CD4-positive, alpha-beta T cell (primary cell): ENCODE data around the gene DCDC1. TPM values are rescaled to one million over a fixed set of nuclear protein-coding genes. Genes with fewer than 3 reads are reported as not detected.

Source experiments
- ATAC-seq: fragments of 200-7000 bp; cut with Tn5 transposase; one replicate; pipeline ENCODE4 v1.10.0; 2022; ENCODE audit warnings: mild to moderate bottlenecking; ENCODE audit not compliant: poor library complexity
- CTCF ChIA-PET: fragments of 350-600 bp; sonication (Branson Sonifier 250); formaldehyde crosslinking; loops from one replicate; lab custom pipeline; 2021; ENCODE audit warnings: antibody characterized with exemption, inconsistent platforms; lab: Charles Lee
- POLR2A ChIA-PET: fragments of 350-600 bp; sonication (Branson Sonifier 250); formaldehyde crosslinking; loops from one replicate; lab custom pipeline; 2021; ENCODE audit warnings: antibody characterized with exemption, inconsistent platforms; lab: Charles Lee
- DNase-seq, 14 experiments: peaks; one replicate each; pipeline ENCODE4 v3.0.0-alpha.2; 2013 to 2020; ENCODE audit warnings: mixed read lengths in 2 of 14
- H3K27ac ChIP-seq, 2 donors: one replicate each; pipeline versions ENCODE4 v1.5.1 to v1.7.0; 2013; ENCODE audit warnings: low read length in 2 of 2, low read depth in 1 of 2, mild to moderate bottlenecking in 1 of 2
- H3K27me3 ChIP-seq, 2 experiments: 1 replicate in 1 of 2; 2 replicates in 1 of 2; pipeline versions ENCODE4 v1.6.1 to v1.7.0; 2013; ENCODE audit warnings: low read length in 2 of 2, control low read depth in 1 of 2, mild to moderate bottlenecking in 1 of 2, moderate library complexity in 1 of 2; ENCODE audit not compliant: insufficient read depth in 2 of 2, control insufficient read depth in 1 of 2
- H3K36me3 ChIP-seq: one replicate; pipeline ENCODE4 v1.6.1; 2013; ENCODE audit warnings: low read length, control low read depth; ENCODE audit not compliant: insufficient read depth
- H3K4me1 ChIP-seq: one replicate; pipeline ENCODE4 v1.6.1; 2013; ENCODE audit warnings: low read length, control low read depth; ENCODE audit not compliant: insufficient read depth
- H3K4me3 ChIP-seq: one replicate; pipeline ENCODE4 v1.5.1; 2013; ENCODE audit warnings: mild to moderate bottlenecking, low read length, moderate library complexity
- H3K9me3 ChIP-seq, 2 experiments: 1 replicate in 1 of 2; 2 replicates in 1 of 2; pipeline versions ENCODE4 v1.6.1 to v1.7.0; 2013; ENCODE audit warnings: low read length in 2 of 2, mild to moderate bottlenecking in 2 of 2, control low read depth in 1 of 2, moderate library complexity in 1 of 2; ENCODE audit not compliant: control insufficient read depth in 1 of 2, insufficient read depth in 1 of 2
- H3K27ac Mint-ChIP-seq: one replicate; pipeline ENCODE4 v1.8.0; 2020; ENCODE audit warnings: mixed read lengths
- H3K27me3 Mint-ChIP-seq: one replicate; pipeline ENCODE4 v1.8.0; 2021; ENCODE audit warnings: mixed read lengths
- H3K36me3 Mint-ChIP-seq: one replicate; pipeline ENCODE4 v1.8.0; 2021; ENCODE audit warnings: low read depth, mixed read lengths
- H3K4me1 Mint-ChIP-seq: one replicate; pipeline ENCODE4 v1.8.0; 2021; ENCODE audit warnings: low read depth, mixed read lengths
- H3K4me3 Mint-ChIP-seq: one replicate; pipeline ENCODE4 v1.8.0; 2020; ENCODE audit warnings: mild to moderate bottlenecking, mixed read lengths
- H3K9me3 Mint-ChIP-seq: one replicate; pipeline ENCODE4 v1.8.0; 2020; ENCODE audit warnings: mixed read lengths
- intact Hi-C, 2 experiments: fragments of 100-400 bp; cut with DNase I in 1 of 2; cut with micrococcal nuclease in 1 of 2; formaldehyde crosslinking; loops; one replicate each; pipeline versions ENCODE4 v1.15.1 to v1.9.0; 2023 to 2025; cut with DNase I, micrococcal nuclease
- total RNA-seq, 174 experiments: library from RNA in 2 of 174; stranded (reverse) in 2 of 174; gene quantifications; one replicate each; pipeline ENCODE4 v1.2.3 and lab custom pipeline; 2021 to 2026
- TF ChIP-seq, protein P1 (sequence below): fragments of 200-600 bp; IDR thresholded peaks from one replicate; pipeline ENCODE4 v1.8.0; 2022; ENCODE audit warnings: antibody characterized with exemption, mild to moderate bottlenecking

The DCDC1 gene
- total RNA-seq, 2 experiments from 2014 or later: 0.11 TPM; not detected in 1

DNA sequence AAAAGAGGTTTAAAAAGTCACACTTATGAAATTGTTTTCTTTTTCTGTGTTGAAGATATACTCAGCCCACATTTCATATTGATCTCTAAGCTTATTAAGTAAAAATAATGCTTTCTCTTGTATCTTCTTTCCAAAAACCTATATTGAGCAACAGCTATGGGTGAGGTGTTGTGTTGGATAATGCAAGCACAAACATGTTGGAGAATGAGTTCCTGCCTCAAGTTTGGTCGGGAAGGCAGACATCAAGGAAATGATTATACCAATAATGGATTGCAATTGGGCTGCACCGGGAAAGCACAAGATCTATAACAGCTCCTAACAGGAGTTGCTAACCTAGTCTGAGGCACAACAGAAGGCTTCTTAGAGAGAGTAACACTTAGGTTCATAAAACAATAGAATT is 474.5 kb downstream of the DCDC1 start:
- Histone ChIP-seq H3K9me3 (peaks cover 0 to 3% of the 10 kb centered on the region in 2 experiments), H3K4me1 (no peaks in the 10 kb centered on the region), H3K27ac (no peak overlapping the region), H3K36me3 (no peaks in the 10 kb centered on the region), H3K4me3 (no peak overlapping the region), H3K27me3 (no peaks in the 10 kb centered on the region)
- no peak overlapping the region for H3K4me3 Mint-ChIP-seq
- H3K27ac Mint-ChIP-seq: no peak overlapping the region
- no peaks in the 10 kb centered on the region for H3K4me1 Mint-ChIP-seq
- POLR2A ChIA-PET: no interaction called here
- intact Hi-C loops: no loop called here
- no peak for DNase-seq
- ATAC-seq: no peak
- no peaks in the 10 kb centered on the region for H3K27me3 Mint-ChIP-seq
- TF ChIP-seq, protein P1, sequence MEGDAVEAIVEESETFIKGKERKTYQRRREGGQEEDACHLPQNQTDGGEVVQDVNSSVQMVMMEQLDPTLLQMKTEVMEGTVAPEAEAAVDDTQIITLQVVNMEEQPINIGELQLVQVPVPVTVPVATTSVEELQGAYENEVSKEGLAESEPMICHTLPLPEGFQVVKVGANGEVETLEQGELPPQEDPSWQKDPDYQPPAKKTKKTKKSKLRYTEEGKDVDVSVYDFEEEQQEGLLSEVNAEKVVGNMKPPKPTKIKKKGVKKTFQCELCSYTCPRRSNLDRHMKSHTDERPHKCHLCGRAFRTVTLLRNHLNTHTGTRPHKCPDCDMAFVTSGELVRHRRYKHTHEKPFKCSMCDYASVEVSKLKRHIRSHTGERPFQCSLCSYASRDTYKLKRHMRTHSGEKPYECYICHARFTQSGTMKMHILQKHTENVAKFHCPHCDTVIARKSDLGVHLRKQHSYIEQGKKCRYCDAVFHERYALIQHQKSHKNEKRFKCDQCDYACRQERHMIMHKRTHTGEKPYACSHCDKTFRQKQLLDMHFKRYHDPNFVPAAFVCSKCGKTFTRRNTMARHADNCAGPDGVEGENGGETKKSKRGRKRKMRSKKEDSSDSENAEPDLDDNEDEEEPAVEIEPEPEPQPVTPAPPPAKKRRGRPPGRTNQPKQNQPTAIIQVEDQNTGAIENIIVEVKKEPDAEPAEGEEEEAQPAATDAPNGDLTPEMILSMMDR: no peak
- peaks cover 2% of the 10 kb centered on the region for H3K9me3 Mint-ChIP-seq
- H3K36me3 Mint-ChIP-seq: no peaks in the 10 kb centered on the region
- CTCF ChIA-PET: no interaction called here

DNA sequence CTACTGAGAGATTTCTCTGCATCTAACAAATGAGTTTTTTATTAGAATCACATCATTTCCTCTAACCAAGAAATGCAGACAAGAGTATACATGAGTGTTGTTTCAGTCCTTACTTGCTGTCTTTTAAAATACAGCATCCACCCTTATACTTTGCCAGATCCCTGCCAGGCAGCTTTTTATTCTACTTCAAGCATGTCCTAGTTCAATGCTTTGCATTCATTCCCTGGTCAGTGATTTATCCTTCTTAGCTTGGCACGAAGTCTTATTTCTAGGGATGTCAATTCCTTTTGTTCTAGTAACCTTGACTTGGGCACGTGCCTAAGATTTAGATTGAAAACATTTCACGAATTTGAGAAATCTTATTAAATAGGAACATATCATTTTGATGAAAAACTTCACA is 476.2 kb downstream of the DCDC1 start:
- Histone ChIP-seq H3K36me3 (no peaks in the 10 kb centered on the region), H3K27ac (no peak overlapping the region), H3K4me1 (no peaks in the 10 kb centered on the region), H3K27me3 (no peaks in the 10 kb centered on the region), H3K4me3 (no peak overlapping the region), H3K9me3 (peaks cover 0 to 3% of the 10 kb centered on the region in 2 experiments)
- H3K36me3 Mint-ChIP-seq: no peaks in the 10 kb centered on the region
- no peak overlapping the region for H3K4me3 Mint-ChIP-seq
- TF ChIP-seq, protein P1: no peak
- CTCF ChIA-PET: no interaction called here
- POLR2A ChIA-PET: no interaction called here
- H3K27me3 Mint-ChIP-seq: no peaks in the 10 kb centered on the region
- H3K9me3 Mint-ChIP-seq: peaks cover 2% of the 10 kb centered on the region
- no peak for ATAC-seq
- no peak for DNase-seq
- H3K27ac Mint-ChIP-seq: no peak overlapping the region
- intact Hi-C loops: no loop called here
- no peaks in the 10 kb centered on the region for H3K4me1 Mint-ChIP-seq

DNA sequence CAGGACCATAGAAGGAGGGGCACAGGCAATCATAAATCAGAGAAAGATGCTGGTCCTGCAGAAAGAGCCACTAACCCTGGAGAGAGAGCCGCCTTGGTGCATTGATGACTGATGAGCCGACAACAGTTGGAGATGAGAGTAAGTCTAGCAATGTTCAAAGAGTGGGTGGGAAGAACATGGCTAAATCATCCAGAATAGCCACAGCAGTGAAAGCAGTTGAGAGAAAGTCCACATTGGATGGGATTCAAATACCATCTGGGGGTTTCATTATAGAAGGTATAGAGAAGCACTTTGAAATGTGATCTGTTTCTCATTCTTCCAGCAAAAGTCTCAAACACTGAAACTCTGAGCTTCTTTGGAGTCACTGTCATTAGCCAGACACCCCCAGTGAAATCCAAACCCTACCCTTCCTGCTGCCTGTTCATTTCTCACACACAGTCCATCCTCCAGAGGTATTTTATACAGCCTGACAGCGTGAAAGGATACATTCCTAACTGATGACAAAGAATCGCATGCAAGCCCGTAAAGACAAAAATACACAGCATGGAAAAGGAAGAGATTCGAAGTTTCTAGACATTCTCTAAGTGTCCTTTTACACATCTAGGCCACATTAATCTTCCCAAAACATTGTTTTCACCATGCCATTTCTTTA is 480.3 kb downstream of the DCDC1 start:
- no peak overlapping the region for H3K27ac Mint-ChIP-seq
- H3K4me3 Mint-ChIP-seq: no peak overlapping the region
- Histone ChIP-seq H3K27me3 (no peaks in the 10 kb centered on the region), H3K9me3 (peaks cover 0 to 2% of the 10 kb centered on the region in 2 experiments), H3K27ac (no peak overlapping the region), H3K4me1 (no peaks in the 10 kb centered on the region), H3K4me3 (no peak overlapping the region), H3K36me3 (no peaks in the 10 kb centered on the region)
- ChIA-PET CTCF (no interaction called here), POLR2A (no interaction called here)
- intact Hi-C loops: no loop called here
- no peaks in the 10 kb centered on the region for H3K4me1 Mint-ChIP-seq
- no peak for DNase-seq
- peaks cover 2% of the 10 kb centered on the region for H3K9me3 Mint-ChIP-seq
- H3K27me3 Mint-ChIP-seq: no peaks in the 10 kb centered on the region
- H3K36me3 Mint-ChIP-seq: no peaks in the 10 kb centered on the region
- no peak for ATAC-seq
- TF ChIP-seq, protein P1: no peak
